ENCODE results near the gene TCF7L1.
A peak's percentile ranks its signal among the peaks of the same experiment; 100 is the strongest.
"Not testable (repeated sequence)": the region's sequence is repeated elsewhere in the genome, so short reads cannot be mapped to it uniquely, and the experiment has no call there.

Gene TCF7L1

GRCh38 chr2:85132834-85133637, at the start of gene TCF7L1:
Gene TCF7L1 (plus strand): TSS chr2:85133392. CDS start chr2:85133685, 293 bp downstream.
- peak; percentile 29 for DNase-seq

- no peak for DNase-seq
Observed at GRCh38 chr2:85085563-85085962, 47.6 kb upstream of the TCF7L1 start.

- no peak for DNase-seq
Observed at GRCh38 chr2:85087541-85087940, 45.7 kb upstream of the TCF7L1 start.

GRCh38 chr2:85088921-85089320, 44.3 kb upstream of the TCF7L1 start:
- DNase-seq, result no peak

GRCh38 chr2:85089585-85089984, 43.6 kb upstream of the TCF7L1 start:
- DNase-seq, result no peak

- DNase-seq, result no peak
Observed at GRCh38 chr2:85091838-85092237, 41.4 kb upstream of the TCF7L1 start.

GRCh38 chr2:85095094-85095493, 38.1 kb upstream of the TCF7L1 start:
- no peak for DNase-seq

GRCh38 chr2:85096616-85097015, 36.6 kb upstream of the TCF7L1 start:
- no peak for DNase-seq

GRCh38 chr2:85104228-85104627, 29.0 kb upstream of the TCF7L1 start:
- no peak for DNase-seq

GRCh38 chr2:85106489-85107180, 26.6 kb upstream of the TCF7L1 start:
- DNase-seq, result no peak

- no peak for DNase-seq
Observed at GRCh38 chr2:85110991-85111560, 22.1 kb upstream of the TCF7L1 start.

GRCh38 chr2:85111819-85112281, 21.3 kb upstream of the TCF7L1 start:
- DNase-seq, result no peak

GRCh38 chr2:85112906-85113625, 20.1 kb upstream of the TCF7L1 start:
- no peak for DNase-seq

GRCh38 chr2:85114586-85115330, 18.4 kb upstream of the TCF7L1 start:
- DNase-seq, result no peak

- DNase-seq, result no peak
Observed at GRCh38 chr2:85116207-85116606, 17.0 kb upstream of the TCF7L1 start.

GRCh38 chr2:85119900-85120299, 13.3 kb upstream of the TCF7L1 start:
- DNase-seq, result no peak

- no peak for DNase-seq
Observed at GRCh38 chr2:85120363-85120762, 12.8 kb upstream of the TCF7L1 start.

- DNase-seq, result not testable (repeated sequence)
Observed at GRCh38 chr2:85126462-85126861, 6.7 kb upstream of the TCF7L1 start.

GRCh38 chr2:85129861-85130260, 3.3 kb upstream of the TCF7L1 start:
- DNase-seq, result no peak

GRCh38 chr2:85130407-85130806, 2.8 kb upstream of the TCF7L1 start:
- DNase-seq, result no peak

- no peak for DNase-seq
Observed at GRCh38 chr2:85131116-85131515, 2.1 kb upstream of the TCF7L1 start.

GRCh38 chr2:85132397-85132796, 795 bp upstream of the TCF7L1 start:
- no peak for DNase-seq

Measured in activated CD4-positive, alpha-beta T cell treated with anti-CD3 and anti-CD28 coated beads, Interleukin-2, amount 50 U/mL, for 16 hours (primary cell).